ENCODE measurements around the gene CDADC1.

GRCh38 chr13:49295244-49295643, 47.5 kb downstream of the CDADC1 start:
- TF ChIP-seq, protein P1, sequence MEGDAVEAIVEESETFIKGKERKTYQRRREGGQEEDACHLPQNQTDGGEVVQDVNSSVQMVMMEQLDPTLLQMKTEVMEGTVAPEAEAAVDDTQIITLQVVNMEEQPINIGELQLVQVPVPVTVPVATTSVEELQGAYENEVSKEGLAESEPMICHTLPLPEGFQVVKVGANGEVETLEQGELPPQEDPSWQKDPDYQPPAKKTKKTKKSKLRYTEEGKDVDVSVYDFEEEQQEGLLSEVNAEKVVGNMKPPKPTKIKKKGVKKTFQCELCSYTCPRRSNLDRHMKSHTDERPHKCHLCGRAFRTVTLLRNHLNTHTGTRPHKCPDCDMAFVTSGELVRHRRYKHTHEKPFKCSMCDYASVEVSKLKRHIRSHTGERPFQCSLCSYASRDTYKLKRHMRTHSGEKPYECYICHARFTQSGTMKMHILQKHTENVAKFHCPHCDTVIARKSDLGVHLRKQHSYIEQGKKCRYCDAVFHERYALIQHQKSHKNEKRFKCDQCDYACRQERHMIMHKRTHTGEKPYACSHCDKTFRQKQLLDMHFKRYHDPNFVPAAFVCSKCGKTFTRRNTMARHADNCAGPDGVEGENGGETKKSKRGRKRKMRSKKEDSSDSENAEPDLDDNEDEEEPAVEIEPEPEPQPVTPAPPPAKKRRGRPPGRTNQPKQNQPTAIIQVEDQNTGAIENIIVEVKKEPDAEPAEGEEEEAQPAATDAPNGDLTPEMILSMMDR (IDR thresholded peaks at IDR 0.05; ENCODE audit: poor library complexity, severe bottlenecking), result no peak
- TF ChIP-seq EP300 (conservative IDR thresholded peaks at IDR 0.05; ENCODE audit: poor library complexity, severe bottlenecking) (no peak), TAF1 (IDR thresholded peaks at IDR 0.05; ENCODE audit: low read depth) (no peak), RAD21 (conservative IDR thresholded peaks at IDR 0.05) (no peak)

All from neural cell (in vitro differentiated cells).